GM12874 (cell line): ENCODE measurements around the gene COLEC11.

Experiments
- CTCF ChIP-seq: IDR thresholded peaks from 2 replicates; pipeline ENCODE4 v1.5.1; 2011; ENCODE audit warnings: low read depth, mild to moderate bottlenecking, control low read depth, low read length, moderate library complexity; ENCODE audit not compliant: insufficient read depth

COLEC11 gene

GRCh38 chr2:3587432-3587831, 7.5 kb upstream of the COLEC11 start:
- TF ChIP-seq CTCF, result no peak

- no peak for TF ChIP-seq CTCF
Measured at GRCh38 chr2:3588084-3588483, 6.8 kb upstream of the COLEC11 start.

- no peak for TF ChIP-seq CTCF
Measured at GRCh38 chr2:3589086-3589485, 5.8 kb upstream of the COLEC11 start.

- no peak for TF ChIP-seq CTCF
Measured at GRCh38 chr2:3595404-3595803, 492 bp downstream of the COLEC11 start.

- TF ChIP-seq CTCF, result no peak
Measured at GRCh38 chr2:3595985-3596384, 1.1 kb downstream of the COLEC11 start.

- no peak for TF ChIP-seq CTCF
Measured at GRCh38 chr2:3596901-3597417, 2.0 kb downstream of the COLEC11 start.

GRCh38 chr2:3597567-3597966, 2.7 kb downstream of the COLEC11 start:
- TF ChIP-seq CTCF, result no peak

- no peak for TF ChIP-seq CTCF
Measured at GRCh38 chr2:3598197-3598910, 3.4 kb downstream of the COLEC11 start.
